Stimulated activated CD4-positive, alpha-beta T cell treated with anti-CD3 and anti-CD28 coated beads, Interleukin-4, amount 100 ng/mL, for 48 hours (primary cell): Measurements from ENCODE around the gene TIMM44.

Source experiments
- DNase-seq, 2 donors: peaks; one replicate each; pipeline ENCODE4 v3.0.0-alpha.2; 2020; ENCODE audit warnings: low read depth in 2 of 2

Gene TIMM44, protein sequence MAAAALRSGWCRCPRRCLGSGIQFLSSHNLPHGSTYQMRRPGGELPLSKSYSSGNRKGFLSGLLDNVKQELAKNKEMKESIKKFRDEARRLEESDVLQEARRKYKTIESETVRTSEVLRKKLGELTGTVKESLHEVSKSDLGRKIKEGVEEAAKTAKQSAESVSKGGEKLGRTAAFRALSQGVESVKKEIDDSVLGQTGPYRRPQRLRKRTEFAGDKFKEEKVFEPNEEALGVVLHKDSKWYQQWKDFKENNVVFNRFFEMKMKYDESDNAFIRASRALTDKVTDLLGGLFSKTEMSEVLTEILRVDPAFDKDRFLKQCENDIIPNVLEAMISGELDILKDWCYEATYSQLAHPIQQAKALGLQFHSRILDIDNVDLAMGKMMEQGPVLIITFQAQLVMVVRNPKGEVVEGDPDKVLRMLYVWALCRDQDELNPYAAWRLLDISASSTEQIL

DNA sequence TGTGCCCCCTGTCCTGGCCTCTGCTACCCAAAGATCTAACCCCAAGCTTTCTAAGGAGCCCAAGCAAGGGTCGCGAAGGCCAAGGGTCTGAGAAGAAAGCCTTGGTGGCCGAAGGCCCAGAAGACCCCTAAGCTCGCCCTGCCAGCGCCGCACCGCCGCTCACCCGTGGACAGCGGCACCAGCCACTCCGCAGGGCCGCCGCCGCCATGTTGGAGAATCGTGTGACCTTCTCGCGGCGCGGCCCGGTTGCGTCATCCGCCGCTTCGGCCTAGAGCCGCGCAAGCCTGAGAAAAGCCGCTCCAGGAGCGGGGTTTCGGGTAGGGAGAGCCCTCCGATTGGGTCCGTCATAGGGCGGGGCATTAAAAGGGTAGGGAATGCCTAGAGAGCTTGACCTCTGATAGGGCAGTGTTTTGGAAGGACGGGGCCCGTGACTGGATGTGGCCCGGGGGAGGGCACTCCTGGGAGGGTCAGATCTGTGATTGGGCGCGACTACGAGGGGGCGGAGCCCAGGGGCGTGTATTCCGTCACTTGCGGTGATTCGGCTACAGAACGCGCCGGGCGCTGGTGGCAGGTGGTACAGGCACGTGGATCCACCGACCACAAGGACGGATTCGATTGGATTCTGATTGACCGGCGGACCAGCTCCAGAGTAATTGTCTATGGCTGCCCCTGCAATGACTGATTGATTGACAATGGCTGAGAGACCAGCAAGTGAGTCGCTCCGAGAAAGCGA lies at the start of gene TIMM44:
TIMM44 (minus strand) TSS at position 223 of the 733 bp plus-strand sequence; CDS start at position 208, 15 bp downstream.
- DNase-seq = peak; percentile 96 to 99

DNA sequence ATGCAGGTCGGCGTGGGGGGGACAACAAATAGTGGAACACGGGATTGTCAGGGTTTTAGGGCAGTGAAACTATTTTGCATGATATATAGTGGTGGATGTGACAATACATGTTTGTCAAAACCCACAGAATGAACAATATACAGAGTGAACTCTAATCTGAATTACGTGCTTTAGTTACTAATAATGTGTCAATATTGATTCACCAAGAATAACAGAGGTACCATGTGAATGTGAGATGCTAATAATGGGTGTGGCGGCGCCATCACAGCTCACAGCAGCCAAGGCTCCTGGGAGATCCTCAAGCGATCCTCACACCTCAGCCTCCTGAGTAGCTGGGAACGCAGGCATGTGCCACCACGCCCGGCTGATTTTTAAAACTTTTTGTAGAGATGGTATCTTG lies 49.1 kb upstream of the TIMM44 start:
- no peak for DNase-seq

DNA sequence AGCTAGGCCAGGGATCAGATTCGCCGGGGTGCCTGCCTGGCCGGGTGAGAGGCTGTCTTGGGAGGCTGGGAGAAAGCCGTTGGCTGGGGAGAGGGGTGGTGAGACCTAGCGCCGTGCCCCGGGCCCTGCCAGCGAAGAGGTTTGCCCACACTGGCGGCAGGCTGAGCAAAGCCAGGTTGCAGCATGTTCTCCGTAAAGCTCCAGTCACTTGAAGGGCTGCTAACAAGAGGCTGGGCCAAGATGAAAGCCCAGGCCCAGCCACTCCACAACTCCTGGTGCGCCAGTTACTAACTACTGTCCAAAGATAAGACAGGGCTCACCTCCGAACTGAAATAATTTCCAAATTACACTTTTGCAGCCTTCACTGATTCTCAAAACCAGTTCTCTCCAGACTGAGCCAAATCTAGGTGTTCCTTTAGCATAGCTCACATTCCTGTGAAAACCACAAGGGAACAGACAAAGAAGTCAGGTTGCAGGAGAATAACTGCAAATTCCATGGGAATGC lies 45.7 kb upstream of the TIMM44 start:
- no peak for DNase-seq

DNA sequence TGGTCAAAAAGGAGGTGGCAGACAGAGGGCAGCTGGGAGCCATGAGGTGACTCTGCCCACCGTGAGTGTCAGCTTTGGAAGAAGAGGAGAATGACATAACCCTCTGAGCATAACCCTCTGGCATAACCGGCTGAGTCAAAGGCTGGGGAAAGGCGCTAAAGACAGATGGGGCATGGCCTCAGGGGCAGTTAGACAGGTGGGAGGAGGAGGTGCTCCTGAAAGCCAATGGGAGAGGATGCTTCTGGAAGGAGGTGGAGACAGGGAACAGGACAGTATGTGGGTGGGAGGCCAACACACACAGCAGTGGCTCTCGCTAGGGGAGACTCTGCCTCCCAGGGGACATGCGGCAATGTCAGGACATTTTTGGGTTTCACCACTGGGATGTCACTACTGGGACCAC lies 44.8 kb upstream of the TIMM44 start:
- no peak for DNase-seq

DNA sequence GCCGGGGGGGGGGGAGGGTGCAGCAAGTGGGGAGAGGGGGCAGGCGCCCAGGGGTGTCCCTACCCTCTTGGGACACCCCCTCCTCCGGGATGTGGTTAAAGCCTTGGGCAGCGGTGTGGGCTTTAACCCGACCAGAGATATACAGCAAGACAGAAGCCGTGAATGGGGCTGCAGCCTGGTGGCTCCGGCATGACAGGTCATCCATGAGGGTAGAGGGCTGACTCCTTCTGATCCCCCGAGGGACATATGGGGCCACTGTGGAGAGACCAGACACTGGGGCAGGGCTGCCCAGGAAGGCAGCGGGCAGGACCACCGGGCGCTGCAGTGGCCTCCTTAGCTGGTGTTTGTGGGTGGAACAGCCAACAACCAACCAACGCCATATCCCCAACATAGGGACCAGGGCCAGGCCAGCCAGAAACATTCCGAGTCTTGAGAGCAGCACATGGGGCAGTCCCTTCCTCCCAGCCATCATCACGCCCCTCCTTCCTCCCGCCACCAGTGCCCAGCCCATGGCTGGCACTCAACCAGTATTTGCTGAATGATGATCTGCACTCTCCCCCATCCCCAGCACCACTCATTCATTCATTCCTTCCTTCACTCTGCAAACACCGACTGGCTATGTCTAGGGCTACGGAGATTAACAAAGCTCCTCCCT lies 43.8 kb upstream of the TIMM44 start:
- DNase-seq = no peak

DNA sequence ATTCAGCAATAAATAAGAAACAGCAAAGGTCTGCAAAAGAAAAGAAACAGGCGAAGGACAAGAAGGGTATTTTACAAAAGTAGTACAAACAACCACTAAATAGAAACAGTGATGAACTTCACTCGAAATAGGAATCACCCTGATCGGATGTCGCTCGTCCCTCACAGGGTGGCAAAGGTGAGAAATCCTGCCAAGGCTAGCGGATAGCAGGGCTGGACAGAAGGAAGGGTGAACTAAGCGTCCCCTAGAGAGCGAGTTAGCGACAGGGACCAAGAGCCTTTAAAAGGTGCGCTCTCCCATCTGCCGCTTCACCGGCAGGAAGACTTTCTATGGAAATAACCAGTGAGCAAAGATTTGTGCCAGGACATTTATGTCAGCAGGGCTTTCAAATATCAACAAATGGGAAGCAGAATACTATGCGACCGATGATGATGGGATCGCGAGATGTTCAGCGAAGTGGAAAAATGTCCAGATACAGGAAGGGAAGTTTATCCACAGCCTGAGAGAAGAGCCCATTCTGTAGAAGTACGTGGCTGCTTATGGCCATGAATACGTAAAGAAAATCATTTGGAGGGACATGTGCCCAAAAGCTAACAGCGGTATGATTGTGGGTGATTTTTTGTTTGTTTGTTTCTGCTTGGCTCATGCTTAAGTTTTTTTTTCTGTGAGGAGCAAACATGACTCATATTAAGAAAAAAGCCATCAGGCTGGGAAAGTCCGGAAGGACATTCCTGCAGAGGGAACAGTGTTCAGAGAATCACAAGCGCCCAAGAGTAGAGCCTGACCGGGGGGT lies 43.1 kb upstream of the TIMM44 start:
- no peak for DNase-seq

DNA sequence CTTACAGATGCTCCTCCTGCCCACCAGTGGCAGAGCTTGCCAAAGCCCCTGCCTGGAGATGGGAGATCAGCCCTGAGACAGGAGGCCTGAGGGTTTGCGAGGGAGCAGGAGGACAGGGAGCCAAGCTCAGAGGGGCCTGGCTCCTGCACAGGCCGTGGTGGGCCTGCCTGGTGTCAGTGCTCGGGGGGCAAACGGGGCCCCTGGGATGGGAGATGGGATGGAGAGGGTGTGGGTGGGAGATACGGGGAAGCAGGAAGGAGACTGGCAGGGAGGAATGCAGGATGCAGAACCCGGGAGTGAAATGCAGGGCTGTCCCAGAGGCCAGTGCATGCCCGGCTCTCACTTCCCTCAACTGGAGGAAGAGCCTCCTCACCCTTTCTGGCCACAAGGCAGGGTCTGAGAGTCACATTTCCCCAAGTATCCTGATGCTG lies 42.0 kb upstream of the TIMM44 start:
- DNase-seq = no peak

DNA sequence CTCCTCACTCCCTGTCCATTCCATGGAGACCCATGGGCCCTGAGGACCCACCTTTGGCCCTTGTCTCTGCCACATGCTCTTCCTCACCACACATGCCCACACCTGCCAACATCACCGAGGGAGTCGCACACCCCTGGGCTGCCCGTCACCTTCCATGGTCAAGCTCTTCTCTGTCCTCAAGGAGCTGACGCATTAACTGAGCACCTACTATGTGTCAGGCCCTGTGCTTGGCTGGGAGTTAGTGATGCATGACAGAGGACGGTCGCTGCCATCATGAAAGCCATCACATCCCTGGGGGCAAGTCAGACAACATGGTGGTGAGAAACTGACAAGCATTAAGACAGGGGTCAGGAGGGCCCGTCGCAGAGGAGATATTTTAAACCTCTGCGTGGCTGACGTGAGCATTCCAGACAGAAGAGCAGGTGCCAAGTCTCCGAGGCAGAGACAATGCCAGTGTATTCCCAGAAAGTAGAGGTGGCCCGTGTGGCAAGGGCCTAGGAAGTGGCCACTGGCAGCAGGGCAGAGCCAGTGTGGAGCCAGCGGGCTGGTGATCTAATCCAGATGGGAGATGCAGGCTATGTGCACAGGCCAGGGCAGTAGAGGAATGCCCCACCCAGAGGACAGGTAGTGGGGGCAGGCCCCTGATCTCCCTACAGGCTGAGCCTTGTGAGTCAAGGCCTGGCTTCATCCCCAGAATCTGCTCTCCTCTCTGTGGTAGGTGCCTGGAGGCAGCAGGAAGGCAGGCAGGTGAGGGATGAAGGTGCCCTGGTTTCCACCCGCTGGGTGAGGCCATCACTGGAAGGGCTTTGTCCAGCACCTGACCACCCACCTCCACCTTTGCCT lies 40.8 kb upstream of the TIMM44 start:
- DNase-seq = no peak

DNA sequence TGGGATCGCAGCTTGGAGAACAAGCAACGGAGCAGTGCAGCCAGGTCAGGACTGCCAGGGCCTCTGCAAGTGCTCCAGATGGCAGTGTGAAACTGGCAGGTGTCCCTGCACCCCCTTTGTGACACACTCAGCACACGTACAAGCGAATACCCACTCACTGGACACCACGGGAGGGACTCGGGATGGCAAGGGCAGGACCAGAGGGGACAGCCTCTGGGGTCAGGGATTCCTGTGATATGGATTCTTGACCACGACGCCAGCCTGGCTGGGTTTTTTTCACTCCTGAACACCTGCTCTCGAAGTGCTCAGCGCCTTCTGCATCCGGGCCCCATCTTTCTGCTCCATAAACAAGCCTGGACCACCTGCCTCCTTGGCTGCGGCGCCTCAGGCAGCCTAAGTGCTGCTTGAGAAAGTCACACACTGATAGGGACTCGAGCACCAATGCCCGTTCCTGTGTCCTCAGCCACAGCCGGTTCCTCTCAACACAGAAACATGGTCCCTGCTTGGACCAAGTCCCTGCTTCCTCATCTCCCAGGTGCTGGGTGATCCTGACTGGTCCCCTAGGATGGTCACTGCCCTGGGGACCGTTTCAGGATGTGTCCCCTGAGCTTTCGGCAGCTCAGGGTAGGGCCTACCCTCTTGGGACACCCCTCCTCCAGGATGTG lies 40.0 kb upstream of the TIMM44 start:
- DNase-seq = no peak

DNA sequence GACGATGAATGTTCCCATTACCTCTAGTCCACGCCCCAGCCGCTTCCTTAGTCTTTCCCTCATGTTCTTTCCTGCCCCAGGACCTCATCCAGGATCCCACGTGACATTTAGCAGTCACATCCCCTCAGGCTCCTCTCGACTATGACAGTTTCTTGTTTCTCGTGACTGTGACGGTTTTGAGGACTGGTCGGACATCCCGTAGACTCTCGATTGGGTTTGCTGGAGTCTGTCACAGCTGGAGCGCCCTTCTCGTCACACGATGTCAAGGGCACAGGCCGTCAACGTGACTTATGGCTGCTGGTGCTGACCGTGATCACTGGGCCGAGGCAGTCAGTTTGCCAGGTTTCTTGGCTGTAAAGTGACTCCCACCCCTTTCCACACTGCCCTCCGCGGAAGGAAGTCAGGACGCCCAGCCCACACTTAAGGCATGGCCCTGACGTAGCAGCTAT lies 39.2 kb upstream of the TIMM44 start:
- DNase-seq = no peak

DNA sequence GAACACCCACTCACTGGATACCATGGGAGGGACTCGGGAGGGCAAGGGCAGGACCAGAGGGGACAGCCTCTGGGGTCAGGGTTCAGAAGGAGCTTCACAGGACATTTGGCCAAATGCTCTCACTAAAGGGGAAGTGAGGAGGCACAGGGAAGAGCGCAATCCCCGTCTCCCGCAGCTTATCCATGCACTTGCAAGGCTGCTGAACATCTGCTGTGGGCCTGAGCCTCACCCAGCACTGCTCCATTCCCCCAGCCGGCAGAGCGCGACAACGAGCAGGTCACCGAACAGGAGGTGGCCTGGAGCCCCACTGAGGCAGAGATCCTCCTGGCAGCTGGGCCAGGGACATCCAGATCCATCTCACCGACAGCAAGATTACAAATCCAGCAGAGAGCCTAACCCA lies 38.6 kb upstream of the TIMM44 start:
- DNase-seq = no peak

DNA sequence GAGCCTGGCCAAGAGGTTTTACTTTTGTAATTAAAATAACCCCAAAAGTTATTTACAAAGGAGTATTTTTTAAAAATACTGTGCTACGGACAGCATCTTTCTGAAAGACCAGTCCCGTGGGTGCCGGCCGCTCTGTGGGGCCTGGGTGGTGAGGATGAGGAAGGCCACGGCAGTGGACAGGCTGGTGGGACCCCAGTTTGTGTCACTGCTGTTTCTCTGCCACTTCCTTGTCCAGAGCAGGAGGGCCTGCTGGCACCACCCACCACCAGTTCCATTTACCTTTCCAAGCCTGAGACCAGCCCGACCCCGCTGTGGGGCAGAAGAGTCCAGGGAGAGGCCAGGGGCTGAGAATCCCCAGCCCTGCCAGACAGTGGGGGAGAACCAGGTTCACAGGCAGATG lies 38.2 kb upstream of the TIMM44 start:
- no peak for DNase-seq

DNA sequence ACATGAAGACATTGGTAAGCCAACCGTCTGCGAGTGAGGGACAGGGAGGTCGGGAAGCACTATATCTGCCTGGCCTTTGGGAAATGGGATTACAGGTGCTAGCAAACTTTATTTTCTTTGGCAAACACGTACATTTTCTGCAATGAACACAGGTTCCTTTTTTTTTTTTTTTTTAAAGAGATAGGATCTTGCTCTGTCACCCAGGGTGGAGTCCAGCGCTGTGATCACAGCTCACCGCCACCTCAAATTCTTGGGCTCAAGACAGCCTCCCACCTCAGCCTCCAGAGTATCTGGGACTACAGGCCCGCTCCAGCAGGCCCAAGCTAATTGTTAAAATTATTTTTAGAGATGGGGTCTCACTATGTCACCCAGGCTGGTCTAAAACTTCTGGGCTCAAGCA lies 37.7 kb upstream of the TIMM44 start:
- no peak for DNase-seq

DNA sequence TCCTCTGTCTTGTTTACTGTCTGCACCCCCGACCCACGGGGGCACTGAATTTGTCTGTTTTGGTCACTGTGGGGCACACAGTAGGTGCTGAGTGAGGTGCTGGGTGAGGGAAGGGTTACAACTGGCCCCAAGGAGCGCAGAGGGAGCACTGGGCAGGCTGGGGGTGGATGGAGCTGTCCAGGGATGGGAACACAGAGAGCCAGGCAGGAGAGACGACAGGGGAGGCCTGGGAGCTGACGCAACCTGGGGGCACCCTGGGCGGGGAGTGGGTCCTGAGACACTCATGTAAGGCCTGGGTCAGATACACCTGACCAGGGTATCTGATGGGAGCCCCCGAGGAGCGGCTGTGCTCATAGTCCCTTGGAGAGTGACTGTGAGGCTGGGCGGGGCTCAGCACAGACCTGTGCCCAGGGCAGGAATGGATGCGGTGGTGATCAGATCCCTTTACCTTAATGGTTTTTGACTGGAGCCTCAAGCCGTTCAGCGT lies 37.2 kb upstream of the TIMM44 start:
- DNase-seq = no peak

DNA sequence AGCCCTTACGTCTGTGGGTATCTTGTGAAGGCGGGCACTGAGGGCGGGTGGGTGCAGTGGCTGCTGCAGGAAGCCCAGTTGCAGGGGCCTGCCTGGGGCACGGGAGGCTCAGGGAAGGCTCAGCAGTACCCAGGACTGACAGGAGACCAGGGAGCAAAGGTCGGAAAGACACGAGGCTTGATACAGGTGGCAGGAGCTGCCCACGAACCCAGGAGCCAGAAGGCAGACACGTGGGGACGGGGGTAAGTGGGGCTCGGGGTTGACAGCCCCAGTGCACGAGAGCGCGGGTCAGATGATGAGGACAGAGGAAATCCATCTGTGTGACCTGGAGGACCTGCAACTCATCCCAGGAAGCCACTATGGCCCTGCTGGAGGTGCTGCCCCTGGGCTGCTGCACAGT lies 36.7 kb upstream of the TIMM44 start:
- no peak for DNase-seq

DNA sequence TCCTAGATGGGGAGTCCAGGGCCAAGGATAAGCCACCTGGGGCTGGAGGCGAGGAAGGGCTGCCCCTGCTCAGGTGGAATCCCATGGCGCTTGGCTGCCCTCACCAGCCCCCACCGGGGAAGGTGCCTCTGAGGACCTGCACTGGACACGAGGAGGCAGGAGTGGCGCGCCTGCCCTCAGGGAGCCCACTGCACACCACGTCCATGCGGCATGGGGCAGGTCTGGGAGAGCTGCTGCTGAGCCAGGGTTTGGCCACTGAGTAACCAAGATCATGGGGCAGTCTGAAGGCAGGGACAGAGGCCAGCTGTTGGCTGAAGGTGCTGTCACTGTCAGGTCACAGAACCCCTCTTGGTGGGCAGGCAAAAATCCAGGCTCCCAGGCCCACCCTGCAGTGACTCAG lies 36.1 kb upstream of the TIMM44 start:
- no peak for DNase-seq

DNA sequence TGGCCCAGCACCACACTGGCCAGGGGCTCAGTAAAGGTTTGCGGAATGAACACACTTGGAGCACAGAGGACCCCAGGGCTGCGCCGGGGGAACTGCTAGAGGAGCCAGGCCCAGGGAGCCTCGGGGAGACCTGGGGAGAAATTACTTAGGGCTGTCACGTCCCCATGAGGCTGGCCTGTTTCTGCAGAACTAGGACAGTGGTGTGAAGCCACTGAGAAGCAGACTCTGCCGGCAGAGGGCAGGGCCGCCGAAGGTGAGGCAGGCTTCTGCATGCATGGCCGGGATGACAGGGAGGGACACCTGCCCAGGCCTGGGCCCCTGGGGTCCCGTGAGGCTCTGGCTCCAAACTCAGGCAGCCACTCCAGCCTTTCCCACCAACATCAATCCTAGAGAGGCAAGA lies 35.5 kb upstream of the TIMM44 start:
- DNase-seq = no peak

DNA sequence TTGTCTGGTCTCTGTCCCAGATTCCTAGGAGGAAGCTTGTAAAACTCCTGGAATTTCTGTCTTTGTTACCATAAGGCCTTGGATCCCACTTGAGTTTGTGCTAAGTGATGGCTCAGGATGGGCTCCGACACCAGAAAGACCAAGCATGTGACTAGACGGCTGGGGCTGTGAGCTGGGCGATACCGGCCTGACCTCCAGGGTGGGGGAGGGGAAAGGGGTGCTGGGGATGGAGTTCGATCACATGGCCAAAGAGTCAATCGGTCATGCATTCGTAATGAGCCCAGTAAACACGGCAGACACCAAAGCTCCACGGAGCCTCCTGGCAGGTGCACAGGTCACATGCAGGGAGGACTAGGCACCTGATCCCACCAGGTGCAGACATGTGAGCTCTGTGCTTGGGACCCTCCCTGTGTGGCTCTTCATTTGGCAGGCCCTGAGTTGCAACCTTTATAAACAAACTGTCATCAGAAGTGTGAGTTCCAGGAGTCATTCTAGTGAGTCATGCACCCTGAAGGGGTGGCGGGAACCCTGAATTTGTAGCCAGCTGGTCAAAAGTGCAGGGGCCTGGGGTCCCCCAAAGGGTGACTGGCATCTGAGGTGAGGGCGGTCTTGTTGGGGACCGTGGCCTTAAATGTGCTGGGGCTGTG lies 34.8 kb upstream of the TIMM44 start:
- DNase-seq = no peak

DNA sequence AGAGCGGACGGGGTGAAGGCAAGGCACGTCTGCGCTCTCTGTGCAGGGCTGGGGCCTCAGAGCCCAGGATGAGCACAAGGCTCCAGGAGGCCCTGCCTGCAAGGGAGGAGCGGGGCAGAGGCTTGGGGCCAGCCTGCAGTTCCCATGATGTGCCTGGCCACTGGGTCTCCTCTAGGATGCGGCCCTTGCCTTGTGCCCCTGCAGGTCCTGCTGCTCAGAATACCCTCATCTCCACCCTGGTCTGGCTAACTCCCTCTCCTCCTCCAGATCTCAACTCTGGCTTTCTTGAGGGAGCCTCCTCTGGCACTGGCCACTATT lies 34.2 kb upstream of the TIMM44 start:
- no peak for DNase-seq
